ENCODE measurements around the gene ECM2.

ECM2 gene

DNA sequence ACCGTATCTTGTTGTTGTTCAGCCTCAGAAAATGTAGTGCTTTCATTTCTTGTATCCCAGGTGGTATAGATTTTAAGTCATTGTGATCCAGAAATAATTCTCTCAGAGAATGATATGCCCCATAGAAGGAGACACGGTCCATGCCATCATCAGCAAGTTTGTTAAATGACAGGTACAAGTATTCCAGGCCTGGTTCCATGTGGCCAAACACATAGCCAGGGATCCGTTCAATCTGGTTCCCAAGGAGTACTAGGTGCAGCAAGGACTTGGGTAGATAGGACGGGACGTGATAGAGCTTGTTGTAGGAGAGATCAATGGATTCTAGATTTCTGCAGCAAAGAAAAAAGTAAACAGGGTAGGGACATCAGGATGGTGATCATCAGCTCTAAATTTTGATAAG, 35.1 kb downstream of the ECM2 start:
- no peak for DNase-seq (ENCODE audit: low spot score)

DNA sequence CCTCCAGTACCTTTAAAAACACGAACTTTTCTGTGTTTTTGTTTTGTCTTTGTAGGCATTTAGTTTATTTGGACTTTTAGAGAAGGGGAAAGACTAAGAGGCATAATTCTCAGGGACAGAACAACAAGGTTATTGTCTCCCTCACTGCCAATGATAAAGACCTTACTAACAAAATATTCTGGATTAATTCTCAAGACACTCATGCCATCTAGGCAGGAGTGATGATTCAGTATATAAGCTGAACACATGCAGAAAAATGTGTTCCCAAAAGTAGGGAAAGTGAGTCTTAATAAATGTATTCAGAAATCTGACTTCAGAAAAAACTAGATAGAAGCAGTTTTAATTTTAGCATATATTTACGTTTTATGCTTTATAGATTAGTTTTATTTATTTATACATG, 36.1 kb downstream of the ECM2 start:
- no peak for DNase-seq (ENCODE audit: low spot score)

DNA sequence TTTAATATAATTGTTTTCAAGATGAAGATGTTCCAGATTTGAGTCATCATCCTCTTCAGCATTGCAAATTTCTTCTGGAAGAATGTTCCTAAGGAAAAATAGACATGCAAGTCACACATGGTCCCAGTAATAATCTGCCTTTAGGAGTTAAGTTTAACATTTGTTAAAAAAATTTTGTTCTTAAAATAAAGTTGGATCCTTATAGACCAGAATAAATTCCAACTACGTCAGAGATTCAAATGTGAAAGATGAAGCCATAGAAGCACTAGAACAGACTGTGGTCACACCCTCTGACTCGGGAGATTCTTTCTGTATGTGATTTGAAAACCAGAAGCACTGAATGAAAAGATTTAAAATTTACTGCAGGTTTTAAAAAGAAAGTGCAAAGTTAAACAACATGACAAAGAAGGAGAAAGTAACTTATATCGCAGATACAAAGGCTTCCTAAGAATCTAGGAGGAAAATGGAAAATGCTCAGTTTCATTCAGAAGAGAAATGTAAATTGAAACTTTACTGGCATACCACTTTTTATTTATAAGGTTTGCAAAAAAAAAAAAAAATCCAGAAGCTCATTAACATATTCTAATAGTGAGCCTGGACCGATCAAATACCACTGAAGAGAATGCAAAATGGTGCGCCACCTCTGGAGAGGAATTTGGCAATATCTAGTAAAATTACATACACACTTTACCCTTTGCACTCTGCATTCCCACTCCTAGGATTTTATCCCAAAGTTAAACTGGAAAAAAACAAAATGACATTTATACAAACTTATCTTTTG, 39.2 kb downstream of the ECM2 start:
- DNase-seq (ENCODE audit: low spot score): no peak

DNA sequence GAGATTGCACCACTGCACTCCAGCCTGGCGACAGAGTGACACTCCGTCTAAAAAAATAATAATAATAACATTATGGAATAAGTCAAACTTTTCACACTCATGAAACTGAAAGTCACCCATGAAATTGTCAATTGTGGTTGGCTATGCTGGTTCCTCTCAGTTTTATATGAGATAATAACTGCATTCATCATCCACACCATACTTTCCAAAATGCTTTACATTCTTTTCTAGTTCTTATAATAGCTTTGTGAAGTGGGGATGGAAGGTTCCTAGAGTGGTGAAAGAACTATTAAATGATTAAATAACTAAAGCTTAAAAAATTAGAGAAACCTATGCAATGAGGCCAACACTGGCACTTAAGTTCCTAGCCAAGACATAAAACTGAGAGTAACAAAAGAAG, 40.9 kb downstream of the ECM2 start:
- DNase-seq (ENCODE audit: low spot score): no peak

DNA sequence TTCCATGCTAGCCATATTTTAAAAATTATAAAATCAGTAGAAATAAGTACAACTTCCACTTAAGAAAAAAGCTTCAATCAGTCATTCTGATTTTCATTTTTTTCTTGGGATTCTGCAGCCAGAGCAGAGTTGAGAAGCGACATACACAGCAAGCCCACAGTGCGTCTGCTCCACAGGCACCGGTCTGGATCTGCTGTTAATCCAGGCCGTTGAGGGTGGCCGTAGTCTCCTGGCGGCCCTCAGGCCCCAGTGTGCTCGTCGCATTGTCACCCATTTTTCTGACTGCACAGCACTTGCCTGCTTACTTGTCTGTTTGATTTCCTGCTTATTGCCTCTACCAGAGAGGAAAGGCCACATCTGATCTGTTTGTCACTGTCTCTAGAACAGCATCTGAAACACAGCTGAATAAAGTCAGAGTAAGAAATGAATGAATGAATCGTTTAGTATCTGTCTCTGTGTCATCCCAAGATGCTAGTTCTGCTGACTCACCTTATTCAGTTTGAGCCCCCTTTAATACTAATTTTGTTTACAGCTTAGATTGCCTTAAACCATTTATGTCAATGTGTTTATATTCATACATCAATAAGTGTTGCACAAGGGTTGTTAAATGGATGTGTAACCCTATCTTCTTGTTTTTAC, 41.9 kb downstream of the ECM2 start:
- no peak for DNase-seq (ENCODE audit: low spot score)

DNA sequence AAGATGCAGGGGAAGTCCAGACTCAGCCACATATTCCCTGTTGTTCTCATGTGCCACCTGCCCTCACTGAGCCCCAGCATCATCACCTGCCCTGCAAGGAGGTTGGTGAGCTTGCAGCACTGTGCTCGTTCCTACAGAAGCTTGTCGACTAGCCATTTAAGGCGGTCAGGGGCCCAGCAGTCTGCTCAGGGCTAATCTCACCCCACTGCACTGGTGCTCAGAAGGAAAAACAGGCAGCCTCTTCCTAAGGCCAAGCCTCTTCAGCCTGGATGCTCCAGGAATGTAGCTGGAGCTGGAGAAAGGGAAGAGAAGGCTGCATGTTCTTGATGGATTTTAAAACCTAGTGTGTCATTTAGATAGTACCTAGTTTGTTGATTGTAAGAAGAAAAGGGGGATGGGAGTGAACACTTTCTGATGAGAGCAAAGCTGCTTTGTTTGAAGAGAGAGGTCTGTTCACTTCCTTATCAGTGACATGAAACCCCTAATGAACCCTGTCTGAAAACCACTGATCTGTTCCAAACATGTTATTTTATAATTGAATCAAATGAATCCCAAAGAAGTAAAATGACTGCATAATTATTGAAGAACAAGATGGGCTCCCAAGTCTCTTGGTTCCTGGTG, 42.9 kb downstream of the ECM2 start:
- no peak for DNase-seq (ENCODE audit: low spot score)

DNA sequence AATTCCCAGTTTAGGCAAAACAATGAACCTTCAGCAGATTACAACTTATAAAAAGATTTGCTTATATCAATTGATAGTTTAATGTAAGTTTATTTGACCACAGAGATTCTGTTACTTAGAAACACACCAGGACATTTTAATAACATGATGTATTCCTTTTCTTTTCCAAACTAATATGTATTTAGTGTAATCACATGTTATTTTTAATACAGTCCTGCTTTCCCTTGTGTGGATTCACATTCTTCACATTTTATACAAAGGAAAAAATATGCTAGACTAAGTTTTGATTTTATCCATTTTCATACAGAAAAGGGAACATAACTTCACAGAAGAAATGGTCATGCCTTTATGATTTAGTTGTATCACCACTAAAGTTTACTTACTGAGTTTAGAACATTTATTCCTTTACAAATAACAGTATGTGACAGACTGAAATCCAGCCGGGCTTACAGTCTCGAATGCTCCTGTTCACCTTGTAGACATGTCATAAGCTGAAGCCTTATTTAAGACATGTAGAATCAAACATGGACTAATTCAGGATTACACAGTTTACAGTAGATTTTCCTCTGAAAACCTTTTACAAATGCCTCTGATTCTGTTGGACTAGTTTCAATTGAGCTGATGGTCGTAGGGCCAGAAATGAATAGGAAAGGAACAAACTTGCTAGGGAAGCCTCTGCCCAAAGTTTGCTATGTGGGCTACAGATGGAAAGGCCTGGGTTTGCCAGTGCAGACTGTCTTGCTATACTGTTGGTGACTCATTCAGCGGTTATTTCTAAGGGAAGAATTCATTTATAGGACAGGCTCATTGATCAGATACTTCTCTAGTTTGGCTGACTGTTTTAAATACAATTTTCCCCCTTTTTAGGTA, 46.9 kb downstream of the ECM2 start:
- no peak for DNase-seq (ENCODE audit: low spot score)

DNA sequence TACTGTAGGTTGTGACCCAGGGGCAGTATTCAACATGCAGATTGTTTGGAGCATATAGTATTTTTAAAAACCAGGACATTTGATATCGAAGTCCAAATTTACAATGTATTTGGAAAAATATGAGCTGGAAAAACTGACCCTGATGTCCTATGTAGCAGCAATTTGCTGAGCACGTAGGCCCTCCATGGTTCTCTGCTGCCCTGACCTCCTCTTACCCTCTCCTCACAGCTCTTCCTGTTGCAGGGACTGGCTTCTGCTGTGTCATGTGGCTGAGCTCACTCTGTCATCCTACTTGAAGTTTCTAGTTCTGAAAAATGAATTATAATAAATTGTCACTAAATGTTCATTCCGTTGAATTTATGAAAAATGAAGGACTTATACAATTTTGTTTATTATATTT, 49.4 kb downstream of the ECM2 start:
- no peak for DNase-seq (ENCODE audit: low spot score)

DNA sequence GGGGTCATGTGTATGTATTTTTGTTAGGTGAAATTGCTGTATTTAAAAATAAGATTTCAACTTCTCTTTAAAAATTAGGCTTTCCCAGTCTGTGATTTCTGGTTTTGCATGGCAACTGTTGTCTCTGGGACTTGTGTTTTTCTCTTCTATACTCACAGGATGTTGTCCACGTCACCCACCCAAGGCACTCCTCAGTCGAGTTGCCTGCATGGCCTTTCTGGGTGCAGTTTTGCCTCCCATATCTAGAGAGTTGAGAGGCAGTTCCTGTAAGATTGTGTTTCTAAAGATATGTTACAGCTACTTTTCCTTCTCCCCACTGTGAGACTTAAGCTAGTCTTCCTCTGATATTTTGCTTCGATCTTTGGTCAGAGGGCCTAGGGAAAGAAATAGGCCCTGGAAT, 51.2 kb downstream of the ECM2 start:
- DNase-seq (ENCODE audit: low spot score): no peak

DNA sequence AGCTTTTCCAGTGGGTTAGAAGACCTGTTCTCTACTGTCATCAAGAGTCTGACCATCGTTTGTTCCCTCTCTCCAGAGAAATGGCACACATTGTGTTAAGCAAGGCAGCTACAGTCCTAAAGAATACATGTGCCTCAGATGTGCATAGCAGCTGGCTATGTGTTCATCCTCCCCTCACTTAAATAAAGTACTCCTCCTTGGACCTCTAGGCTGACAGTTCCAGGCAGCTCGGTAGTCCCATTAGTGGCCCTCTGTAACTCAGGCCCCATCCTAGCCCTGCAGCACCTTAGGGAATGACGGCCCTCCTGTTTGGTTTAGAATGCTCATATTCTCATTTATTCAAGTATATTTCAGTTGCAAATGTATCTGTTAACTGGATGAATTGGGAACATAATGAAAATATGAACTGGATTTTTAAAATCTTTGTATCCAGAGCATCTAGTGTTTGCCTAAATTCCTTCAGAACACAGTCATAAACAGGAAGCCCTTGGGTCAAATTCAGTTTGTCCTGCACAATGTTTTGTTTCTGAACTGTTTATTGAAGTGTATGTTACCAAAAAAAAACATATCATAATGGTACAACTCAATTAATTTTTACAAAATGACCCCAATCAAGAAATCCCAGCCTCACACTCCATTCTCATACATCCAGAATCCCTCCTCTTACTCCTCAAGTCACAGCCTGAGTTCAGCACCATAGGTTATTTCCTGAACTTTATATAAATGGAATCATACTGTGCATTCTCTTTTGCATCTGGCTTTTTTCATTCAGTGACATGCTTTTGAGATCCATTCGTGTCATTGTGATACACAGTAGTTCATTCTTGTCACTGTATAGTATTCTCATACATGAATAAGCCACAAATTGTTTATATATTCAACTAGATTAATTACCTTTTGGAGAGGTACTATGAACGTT, 51.9 kb downstream of the ECM2 start:
- no peak for DNase-seq (ENCODE audit: low spot score)

DNA sequence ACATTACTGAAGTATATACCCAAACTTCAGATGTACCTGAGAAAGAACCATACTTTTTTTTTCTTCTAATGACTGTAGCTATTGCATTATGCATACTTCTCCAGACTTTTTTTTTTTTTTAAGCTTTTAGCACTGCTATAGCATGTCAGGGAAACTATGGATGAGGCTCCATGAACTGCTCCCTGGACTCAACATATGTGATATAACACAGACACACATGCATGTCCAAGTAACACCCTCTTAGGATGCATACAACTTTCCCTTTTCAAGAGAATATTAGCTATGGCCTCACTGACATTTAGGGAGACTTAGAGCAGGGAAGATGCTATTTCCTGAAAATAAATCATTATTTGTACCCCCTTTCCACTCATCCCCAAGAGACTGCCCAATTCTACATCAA, 53.0 kb downstream of the ECM2 start:
- no peak for DNase-seq (ENCODE audit: low spot score)

DNA sequence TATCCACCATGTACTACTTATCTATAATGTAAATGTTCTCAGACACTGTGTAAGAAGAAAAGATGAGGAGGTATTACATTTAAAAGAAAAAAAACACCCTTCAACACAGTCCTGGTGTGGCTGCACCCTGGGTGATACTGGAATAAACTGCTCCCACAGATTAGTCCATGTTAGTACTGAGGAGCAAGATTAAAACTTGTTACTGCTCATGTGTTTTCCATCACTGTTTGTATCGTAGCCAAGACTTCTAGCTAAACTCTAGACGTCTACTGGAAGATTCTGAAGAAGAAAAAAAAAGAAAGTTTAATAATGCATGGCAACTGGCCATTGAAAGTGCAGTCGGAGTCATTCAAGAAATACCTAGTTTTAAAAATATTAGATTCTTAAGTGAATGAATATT, 53.5 kb downstream of the ECM2 start, which contains the start of gene ASPN:
Gene ASPN, minus strand, starts transcription at position 178 of the 400 bp plus-strand sequence.
- no peak for DNase-seq (ENCODE audit: low spot score)

DNA sequence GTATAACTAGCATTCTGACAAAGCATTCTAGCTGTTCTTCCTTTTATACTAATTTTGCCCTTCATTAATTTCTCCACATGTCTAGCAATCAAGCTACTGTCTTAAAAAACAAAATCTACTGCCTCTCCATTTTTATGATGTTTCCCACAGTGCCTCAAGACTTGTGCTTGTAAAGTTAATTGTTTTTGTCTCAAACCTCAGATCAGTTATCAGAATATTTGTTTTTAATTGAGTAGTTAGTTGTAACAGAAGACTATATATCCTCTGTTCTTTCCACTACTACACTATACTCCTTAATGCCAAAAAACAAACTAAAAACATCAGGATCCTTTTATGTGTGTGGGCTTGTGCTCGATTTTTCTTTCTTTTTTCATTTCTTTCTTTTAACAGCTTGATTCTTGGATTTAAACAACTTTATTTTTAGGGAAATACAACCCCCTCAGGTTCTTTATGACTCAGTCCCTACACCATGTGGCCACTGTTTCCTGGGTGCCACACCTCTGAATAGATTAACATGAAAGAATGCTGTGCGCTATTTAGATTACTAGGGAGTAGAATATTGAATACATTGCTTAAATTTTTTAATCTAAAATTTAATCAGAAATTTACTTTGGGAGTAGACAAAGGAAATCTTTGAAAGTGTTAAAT, 54.7 kb downstream of the ECM2 start:
- no peak for DNase-seq (ENCODE audit: low spot score)

DNA sequence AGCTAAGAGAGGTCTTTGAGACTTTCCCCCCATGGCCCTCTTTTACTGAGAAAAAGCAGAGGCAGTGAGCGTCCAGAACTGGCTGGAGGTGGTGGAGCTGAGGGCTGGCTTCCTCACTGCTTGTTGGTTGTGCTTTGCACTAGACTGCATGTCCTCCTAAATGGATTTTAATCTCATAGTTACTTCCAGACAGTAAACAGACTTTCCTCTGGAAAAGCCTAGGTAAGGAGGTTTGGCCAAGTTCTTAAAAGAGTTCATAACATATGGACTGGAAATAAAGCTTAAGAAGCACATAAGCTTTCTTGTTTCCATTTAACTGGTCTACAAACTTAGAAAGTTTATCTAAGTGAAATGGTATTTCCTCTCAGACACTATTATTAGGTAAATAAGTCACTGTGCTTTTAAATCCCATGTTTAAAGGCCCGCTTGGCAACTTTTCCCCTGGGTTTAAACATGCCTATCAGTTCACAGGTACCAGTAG, 55.5 kb downstream of the ECM2 start:
- DNase-seq (ENCODE audit: low spot score): no peak

DNA sequence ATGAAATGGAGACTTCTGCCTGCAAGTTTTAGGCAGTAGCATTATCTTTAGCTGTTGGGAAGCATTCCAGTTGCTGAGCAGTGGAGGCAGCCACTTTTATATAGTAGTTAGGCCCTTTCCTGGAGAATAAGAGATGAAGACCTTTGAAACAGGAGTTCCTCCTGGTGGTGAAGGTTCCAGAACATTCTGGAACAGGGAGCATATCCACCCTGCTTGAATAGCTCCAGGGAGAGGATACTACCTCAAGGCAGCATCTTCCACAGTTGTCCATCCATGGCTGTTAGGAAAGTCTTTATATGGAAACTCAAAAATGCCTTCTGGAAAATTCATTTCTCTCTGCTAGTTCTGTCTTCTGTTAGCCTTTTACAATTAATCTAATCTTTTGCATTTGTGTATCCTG, 56.4 kb downstream of the ECM2 start:
- no peak for DNase-seq (ENCODE audit: low spot score)

DNA sequence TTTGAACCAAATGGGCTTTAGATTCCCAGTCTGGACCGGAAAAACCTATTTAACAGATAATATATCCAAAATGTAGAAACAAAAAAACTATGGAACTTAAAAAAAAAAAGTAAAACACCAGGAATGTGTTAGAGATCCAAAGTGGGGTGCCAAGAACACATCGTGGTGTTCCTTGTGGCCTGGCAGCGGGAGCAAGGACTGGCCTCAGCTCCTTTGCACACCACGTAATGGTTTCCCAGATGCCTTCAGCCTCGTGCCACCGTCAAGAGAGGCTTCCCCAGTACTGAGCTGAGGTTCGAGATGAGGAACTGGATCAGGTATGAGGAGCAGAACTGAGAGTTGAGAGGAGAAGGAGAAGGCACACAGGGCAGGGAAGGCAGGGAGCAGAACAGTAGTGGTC, 57.0 kb downstream of the ECM2 start:
- no peak for DNase-seq (ENCODE audit: low spot score)

DNA sequence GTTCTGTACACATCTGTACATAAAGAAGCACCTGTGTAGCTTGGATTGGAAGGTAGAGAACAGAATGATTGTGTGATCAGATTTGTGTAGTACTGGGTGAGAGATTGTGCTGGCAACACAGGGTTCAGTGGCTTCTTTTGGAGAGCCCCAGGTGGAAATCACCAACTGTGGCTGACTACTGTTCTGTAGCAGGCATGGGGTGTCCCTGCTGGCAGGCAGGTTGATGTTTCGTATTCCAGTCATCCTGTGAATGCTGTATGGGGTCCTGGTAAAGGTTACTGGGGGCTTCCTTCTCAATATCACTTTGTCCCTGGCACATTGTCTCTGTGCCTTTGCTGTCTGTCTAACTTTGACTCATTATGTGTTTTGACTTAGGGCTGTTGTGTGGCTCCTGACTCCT, 58.8 kb downstream of the ECM2 start:
- DNase-seq (ENCODE audit: low spot score): no peak

DNA sequence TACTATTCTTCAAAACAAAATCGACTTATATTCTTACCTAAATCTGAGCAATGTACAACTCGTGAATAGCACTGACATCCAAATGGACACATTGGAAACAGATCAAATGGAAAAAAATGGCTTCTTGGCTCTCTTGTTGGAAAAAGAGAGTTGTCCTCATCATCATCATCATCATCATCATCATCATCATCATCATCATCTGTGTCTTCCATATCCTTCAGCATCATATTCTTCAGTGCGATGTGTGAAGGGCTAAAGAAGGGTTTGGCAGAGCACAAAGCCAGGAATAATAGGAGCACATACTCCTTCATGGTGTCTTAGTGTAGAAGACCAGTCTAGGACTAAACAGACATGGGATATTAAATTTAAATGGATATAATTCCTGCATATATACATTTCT, 61.2 kb downstream of the ECM2 start:
- DNase-seq (ENCODE audit: low spot score): no peak

DNA sequence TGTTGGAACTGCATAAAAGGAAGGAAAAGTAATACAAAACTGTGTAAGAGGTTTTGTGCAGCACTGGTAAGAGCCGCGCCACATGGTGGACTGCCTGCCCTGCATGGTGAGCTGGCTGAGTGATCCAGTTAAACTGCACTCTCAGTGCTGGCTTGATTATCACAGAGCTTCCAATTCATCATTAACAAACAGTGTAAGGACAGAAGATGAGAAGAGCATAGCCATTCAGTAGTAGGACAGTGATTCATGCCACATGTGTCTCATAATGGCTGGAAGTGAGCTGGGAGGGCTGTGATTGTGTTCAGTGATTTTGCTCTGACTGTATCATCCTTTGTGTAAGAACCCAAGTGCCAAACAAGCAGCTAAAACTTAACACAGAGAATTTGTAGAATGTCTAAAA, 67.6 kb downstream of the ECM2 start:
- no peak for DNase-seq (ENCODE audit: low spot score)

DNA sequence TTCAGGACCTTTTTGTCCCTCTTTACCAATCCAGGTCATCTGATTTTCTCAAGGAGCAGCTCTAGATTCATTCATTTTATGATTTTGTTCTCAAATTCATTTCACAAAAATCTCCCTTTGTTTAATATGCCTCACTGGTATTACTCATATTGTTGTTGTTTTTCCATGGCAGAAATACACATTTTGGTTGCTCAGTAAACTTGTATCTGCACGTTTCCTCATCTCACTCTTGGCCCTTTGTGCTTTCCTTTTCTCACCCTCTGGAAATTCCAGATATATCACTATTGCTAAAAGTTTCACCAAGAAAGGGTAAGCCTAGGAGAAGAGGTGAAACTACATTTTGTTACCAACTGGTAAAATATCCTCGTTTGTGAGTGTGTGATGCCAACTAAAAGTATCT, 68.3 kb downstream of the ECM2 start:
- DNase-seq (ENCODE audit: low spot score): no peak

DNA sequence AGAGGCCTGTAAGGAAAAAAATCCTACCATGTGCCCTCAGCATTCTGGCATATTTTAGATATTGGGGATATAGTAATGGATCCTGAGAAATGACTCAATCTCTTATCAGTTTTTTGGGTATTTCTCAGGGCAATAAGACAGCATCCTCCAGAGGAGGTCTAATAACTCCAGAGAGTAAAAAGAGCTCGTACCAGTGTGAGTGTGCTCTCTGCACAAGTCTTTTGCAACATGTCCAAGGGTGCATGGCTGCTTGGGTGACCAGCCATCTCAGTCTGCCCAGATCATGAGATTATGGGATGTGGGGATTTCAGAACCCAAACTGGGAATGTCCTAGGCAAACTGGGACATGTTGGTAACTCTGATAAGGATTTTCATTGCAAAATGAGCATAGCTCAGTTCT, 68.7 kb downstream of the ECM2 start:
- no peak for DNase-seq (ENCODE audit: low spot score)

Data from NAMALWA (cell line).